HepG2 (cell line): ENCODE measurements around the gene UNC50. TPM values are rescaled to one million over a fixed set of nuclear protein-coding genes. Genes with fewer than 3 reads are reported as not detected.

Experiments
- ATAC-seq: fragments of 200-7000 bp; cut with Tn5 transposase; 3 replicates; pipeline ENCODE4 v1.9.1; 2020; ENCODE audit warnings: mild to moderate bottlenecking, moderate library complexity
- BruUV-seq: library from RNA; stranded (reverse); fragments of 400-500 nt; replicated peaks from 2 replicates; lab custom pipeline; 2021; lab: Mats Ljungman, UMichigan
- CTCF ChIA-PET: fragments of 300-600 bp; formaldehyde crosslinking; extraction: SDS; loops from one replicate; lab custom pipeline; 2021; ENCODE audit warnings: low total read pairs, inconsistent platforms, low intra/inter-chr PET ratio; lab: Yijun Ruan, JAX
- POLR2A ChIA-PET: fragments of 350-600 bp; sonication (Branson Sonifier 250); formaldehyde crosslinking; loops from one replicate; lab custom pipeline; 2020; ENCODE audit warnings: antibody characterized with exemption, inconsistent platforms; lab: Yijun Ruan, JAX
- DNase-seq: peaks from one replicate; pipeline ENCODE4 v3.0.0-alpha.2; 2015; ENCODE audit warnings: low spot score
- FAIRE-seq: peaks from 3 replicates; lab custom pipeline; 2011; peaks lifted over from hg19 to GRCh38; lab: Jason Lieb, UNC
- H2AFZ ChIP-seq: one replicate; pipeline ENCODE4 v1.6.1; 2011; ENCODE audit warnings: low read length, inconsistent platforms
- H3K27ac ChIP-seq: fragments of 300-600 bp; 3 replicates; pipeline ENCODE4 v1.8.0; 2011; ENCODE audit warnings: mixed run types, mild to moderate bottlenecking, mixed read lengths, low read length, inconsistent platforms; ENCODE audit not compliant: insufficient read depth; ENCODE audit errors: extremely low read length
- H3K27me3 ChIP-seq, 2 experiments: fragments of 200-600 bp in 1 of 2; 2 replicates in 1 of 2; 3 replicates in 1 of 2; pipeline versions ENCODE4 v1.6.0 to v1.8.0; 2011; ENCODE audit warnings: low read length in 2 of 2, mild to moderate bottlenecking in 2 of 2, moderate library complexity in 2 of 2, inconsistent platforms in 1 of 2; ENCODE audit not compliant: insufficient read depth in 2 of 2, control insufficient read depth in 1 of 2
- H3K36me3 ChIP-seq, 2 experiments: fragments of 200-600 bp in 1 of 2; replicated peaks in 1 of 2; 2 replicates in 1 of 2; 3 replicates in 1 of 2; pipeline versions ENCODE4 v1.5.1 to v1.8.0; 2011; ENCODE audit warnings: low read length in 2 of 2, inconsistent platforms in 1 of 2; ENCODE audit not compliant: insufficient read depth in 2 of 2, control insufficient read depth in 1 of 2
- H3K4me1 ChIP-seq: 2 replicates; pipeline ENCODE4 v1.5.1; 2012; ENCODE audit warnings: low read length, inconsistent platforms; ENCODE audit not compliant: insufficient read depth
- H3K4me2 ChIP-seq: 2 replicates; pipeline ENCODE4 v1.6.0; 2011; ENCODE audit warnings: low read depth, low read length, inconsistent platforms
- H3K4me3 ChIP-seq, 3 experiments: fragments of 200-600 bp in 1 of 3; sonication (generic), shearing (Covaris generic) in 1 of 3; replicated peaks in 1 of 3; 2 replicates each; pipeline ENCODE4 v1.5.1; 2011 to 2016; ENCODE audit warnings: low read length in 3 of 3, inconsistent platforms in 2 of 3, low read depth in 2 of 3, mild to moderate bottlenecking in 2 of 3, control low read depth in 1 of 3, mixed read lengths in 1 of 3; ENCODE audit not compliant: insufficient read depth in 1 of 3
- H3K79me2 ChIP-seq: one replicate; pipeline ENCODE4 v1.6.1; 2011; ENCODE audit warnings: low read length, inconsistent platforms; ENCODE audit not compliant: insufficient read depth
- H3K9ac ChIP-seq: 2 replicates; pipeline ENCODE4 v1.6.0; 2011; ENCODE audit warnings: mild to moderate bottlenecking, low read depth, low read length, inconsistent platforms; ENCODE audit not compliant: insufficient read depth
- H3K9me3 ChIP-seq: 2 replicates; pipeline ENCODE4 v1.5.1; 2012; ENCODE audit warnings: mild to moderate bottlenecking, low read length
- H4K20me1 ChIP-seq: 2 replicates; pipeline ENCODE4 v1.6.0; 2011; ENCODE audit warnings: inconsistent platforms, mild to moderate bottlenecking, low read length, moderate library complexity; ENCODE audit not compliant: insufficient read depth
- HCFC1 ChIP-seq: fragments of 150-350 bp; IDR thresholded peaks from 2 replicates; pipeline ENCODE4 v1.6.1; 2014; ENCODE audit warnings: low read depth, low read length
- MEF2D ChIP-seq: sonication (generic); formaldehyde crosslinking; IDR thresholded peaks from 2 replicates; pipeline ENCODE4 v1.5.1; 2020; ENCODE audit warnings: mild to moderate bottlenecking, missing genetic modification reagents
- SAFB2 ChIP-seq: sonication (generic); formaldehyde crosslinking; IDR thresholded peaks from 2 replicates; pipeline ENCODE4 v1.5.1; 2020; ENCODE audit warnings: missing genetic modification reagents, low read depth, mild to moderate bottlenecking, borderline replicate concordance
- STAG1 ChIP-seq: sonication (generic); formaldehyde crosslinking; IDR thresholded peaks from 2 replicates; pipeline ENCODE4 v1.4.0; 2020; ENCODE audit warnings: missing genetic modification reagents
- ZFP36L2 ChIP-seq: sonication (generic); formaldehyde crosslinking; IDR thresholded peaks from 2 replicates; pipeline ENCODE4 v1.4.0; 2020; ENCODE audit warnings: missing genetic modification reagents
- ZNF143 ChIP-seq: sonication (generic); formaldehyde crosslinking; IDR thresholded peaks from 2 replicates; pipeline ENCODE4 v1.4.0; 2020; ENCODE audit warnings: missing genetic modification reagents
- ZNF337 ChIP-seq: sonication (generic); formaldehyde crosslinking; IDR thresholded peaks from 2 replicates; pipeline ENCODE4 v1.5.1; 2020; ENCODE audit warnings: missing genetic modification reagents, low read depth, mild to moderate bottlenecking, borderline replicate concordance
- ZNF619 ChIP-seq: sonication (generic); formaldehyde crosslinking; IDR thresholded peaks from 2 replicates; pipeline ENCODE4 v1.4.0; 2020; ENCODE audit warnings: mild to moderate bottlenecking, missing genetic modification reagents
- ZNF766 ChIP-seq: sonication (generic); formaldehyde crosslinking; IDR thresholded peaks from 2 replicates; pipeline ENCODE4 v1.5.0; 2020; ENCODE audit warnings: missing genetic modification reagents, borderline replicate concordance
- WGBS: methylation state at CpG from one replicate; pipeline ENCODE4 v1.1.6; 2017; ENCODE audit warnings: low lambda C conversion rate; 5-methylcytosine and 5-hydroxymethylcytosine counted together
- in situ Hi-C: cut with HindIII; loops from 2 replicates; pipeline ENCODE4 v1.10.0; 2017; ENCODE audit warnings: low pct_unique_long_range_greater_than_20kb; ENCODE audit not compliant: extremely low pct_ligation_motif_present
- intact Hi-C: fragments of 100-400 bp; cut with micrococcal nuclease; formaldehyde crosslinking; loops from one replicate; pipeline ENCODE4 v1.10.0; 2022; ENCODE audit not compliant: unreplicated experiment
- polyA plus RNA-seq, 8 experiments: library from polyadenylated mRNA; depleted of rRNA in 3 of 8; stranded (reverse) in 7 of 8; unstranded in 1 of 8; fragments of >200 nt; fragmentation: Illumina TruSeq in 4 of 8; extraction: Trizol in 4 of 8; gene quantifications; 2 replicates each; pipeline versions ENCODE4 v1.2.1 to v1.2.3, GENCODE V29; 2011 to 2016; ENCODE audit warnings: low read depth in 4 of 8, missing spikeins in 1 of 8, mixed read lengths in 1 of 8; ENCODE audit not compliant: insufficient read depth in 1 of 8
- total RNA-seq, 5 experiments: library from RNA; depleted of rRNA; stranded (reverse); fragments of >200 nt; fragmentation: Illumina TruSeq; extraction: Trizol; gene quantifications; 2 replicates each; pipeline ENCODE4 v1.2.3, GENCODE V29; 2016; ENCODE audit warnings: low read depth in 1 of 5
- TF ChIP-seq, protein P1 (sequence below): sonication (generic); formaldehyde crosslinking; IDR thresholded peaks from 2 replicates; pipeline ENCODE4 v1.5.0; 2020; ENCODE audit warnings: mild to moderate bottlenecking, missing genetic modification reagents, moderate library complexity
- TF ChIP-seq, protein P2 (sequence below): IDR thresholded peaks from 2 replicates; pipeline ENCODE4 v1.4.0; 2020; ENCODE audit warnings: mild to moderate bottlenecking, missing genetic modification reagents

UNC50 gene
- total and polyA plus RNA-seq, 2 of the 13 experiments (the other 11 are each of a cell fraction or from before 2014, with no cell fraction given) = 92.6 to 95.6 TPM

DNA sequence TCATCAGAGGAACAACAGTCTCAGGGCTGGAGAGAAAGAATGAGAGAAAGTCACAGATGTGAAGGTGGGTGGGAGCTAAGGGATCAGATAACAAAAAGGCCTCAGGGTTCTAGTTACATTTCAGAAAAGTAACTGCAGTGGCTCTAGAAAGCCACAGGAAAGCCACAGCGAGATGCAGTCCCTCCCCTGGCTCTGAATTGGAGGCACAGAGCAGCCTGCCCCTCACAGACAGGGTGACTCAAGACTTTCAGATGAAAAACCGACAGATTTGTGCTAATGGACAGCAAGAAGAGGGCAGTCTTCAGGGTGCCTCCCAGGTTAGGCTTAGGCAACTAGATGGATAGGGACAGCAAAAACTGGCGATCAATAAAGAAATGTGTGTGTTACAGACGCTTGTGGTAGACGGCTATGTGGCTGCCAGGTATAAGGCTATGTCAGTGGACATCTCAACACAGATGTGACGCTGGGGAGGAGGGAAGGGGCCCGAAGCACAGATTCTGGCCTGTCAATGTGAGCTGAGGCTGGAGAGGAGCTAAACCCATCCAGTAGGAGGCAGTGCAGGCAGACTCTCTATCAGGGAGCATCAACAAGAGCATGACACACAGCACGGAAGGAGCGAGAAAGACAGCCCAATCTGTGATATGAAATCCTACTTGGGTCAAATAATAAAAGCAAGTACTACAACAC is 26.2 kb downstream of the UNC50 start:
- intact Hi-C loops (no loop called here), in situ Hi-C loops (no loop called here)
- no TSS peak for BruUV-seq
- H3K4me3 ChIP-seq = no peak overlapping the region
- POLR2A ChIA-PET = no interaction called here
- ATAC-seq (peak; percentile 81), FAIRE-seq (no peak), DNase-seq (peak; percentile 14)
- H3K4me1 ChIP-seq = no peaks in the 10 kb centered on the region
- H3K36me3 ChIP-seq = peaks cover 28 to 82% of the 10 kb centered on the region in 2 experiments
- no peak overlapping the region for H3K27ac ChIP-seq
- 97% methylated on average over 9 of the region's 9 CpGs for WGBS
- no peaks in the 10 kb centered on the region for H3K79me2 ChIP-seq
- no peaks in the 10 kb centered on the region for H3K9me3 ChIP-seq
- no peak overlapping the region for H2AFZ ChIP-seq
- CTCF ChIA-PET = interaction anchor here (1.4 kb wide), 1 partner anchor 431 kb away, joined by 4 read pairs; no protein-coding TSS in a partner anchor
- no peak overlapping the region for H3K9ac ChIP-seq
- H3K27me3 ChIP-seq = no peaks in the 10 kb centered on the region
- no peak overlapping the region for H3K4me2 ChIP-seq
- TF ChIP-seq, protein P1, sequence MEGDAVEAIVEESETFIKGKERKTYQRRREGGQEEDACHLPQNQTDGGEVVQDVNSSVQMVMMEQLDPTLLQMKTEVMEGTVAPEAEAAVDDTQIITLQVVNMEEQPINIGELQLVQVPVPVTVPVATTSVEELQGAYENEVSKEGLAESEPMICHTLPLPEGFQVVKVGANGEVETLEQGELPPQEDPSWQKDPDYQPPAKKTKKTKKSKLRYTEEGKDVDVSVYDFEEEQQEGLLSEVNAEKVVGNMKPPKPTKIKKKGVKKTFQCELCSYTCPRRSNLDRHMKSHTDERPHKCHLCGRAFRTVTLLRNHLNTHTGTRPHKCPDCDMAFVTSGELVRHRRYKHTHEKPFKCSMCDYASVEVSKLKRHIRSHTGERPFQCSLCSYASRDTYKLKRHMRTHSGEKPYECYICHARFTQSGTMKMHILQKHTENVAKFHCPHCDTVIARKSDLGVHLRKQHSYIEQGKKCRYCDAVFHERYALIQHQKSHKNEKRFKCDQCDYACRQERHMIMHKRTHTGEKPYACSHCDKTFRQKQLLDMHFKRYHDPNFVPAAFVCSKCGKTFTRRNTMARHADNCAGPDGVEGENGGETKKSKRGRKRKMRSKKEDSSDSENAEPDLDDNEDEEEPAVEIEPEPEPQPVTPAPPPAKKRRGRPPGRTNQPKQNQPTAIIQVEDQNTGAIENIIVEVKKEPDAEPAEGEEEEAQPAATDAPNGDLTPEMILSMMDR (CRISPR knock-in tag) = peak; percentile 50
- TF ChIP-seq STAG1 = peak; percentile 55
- no peak for TF ChIP-seq ZNF337 (CRISPR knock-in tag)
- no peak for TF ChIP-seq ZFP36L2
- H4K20me1 ChIP-seq = no peaks in the 10 kb centered on the region

DNA sequence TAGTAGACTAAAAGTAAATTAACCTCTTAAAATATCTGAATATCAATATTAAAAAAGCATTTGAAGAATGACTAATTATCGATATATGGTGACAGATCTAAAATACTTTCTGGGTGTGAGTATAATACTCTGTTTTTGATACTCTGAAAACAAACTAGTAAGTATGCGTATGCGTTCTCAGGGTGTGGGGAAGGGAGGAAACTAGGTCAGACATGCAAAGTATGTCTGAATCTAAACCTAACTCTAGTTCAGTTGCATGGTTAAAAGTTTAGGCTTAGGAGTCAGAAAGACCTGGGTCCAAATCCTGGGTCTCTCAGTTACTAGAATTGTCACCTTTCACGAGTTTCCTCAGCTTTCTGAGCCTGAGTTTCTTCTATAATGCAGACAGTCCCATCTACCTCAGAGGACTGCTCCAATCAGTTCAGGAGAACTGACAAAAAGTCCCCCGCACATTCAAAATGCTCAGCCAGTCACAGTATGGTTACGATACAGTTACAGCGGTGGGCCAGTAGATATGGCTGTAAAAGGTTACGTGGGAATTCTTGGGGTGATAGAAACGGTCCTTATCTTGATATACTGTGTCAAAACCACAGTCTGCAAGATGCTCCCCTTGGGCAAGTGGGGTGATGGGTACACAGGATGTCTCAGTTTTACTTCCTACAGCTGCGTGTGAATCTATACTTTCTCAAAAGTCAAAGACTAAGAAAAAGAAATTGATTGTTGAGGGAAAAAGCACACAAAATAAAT is 29.2 kb downstream of the UNC50 start:
- Histone ChIP-seq H3K4me3 (no peak overlapping the region), H3K4me2 (no peak overlapping the region), H3K79me2 (no peaks in the 10 kb centered on the region), H3K4me1 (no peaks in the 10 kb centered on the region), H3K9ac (no peak overlapping the region), H2AFZ (no peak overlapping the region), H3K36me3 (peaks cover 29 to 79% of the 10 kb centered on the region in 2 experiments), H3K27ac (no peak overlapping the region), H4K20me1 (no peaks in the 10 kb centered on the region), H3K9me3 (no peaks in the 10 kb centered on the region), H3K27me3 (no peaks in the 10 kb centered on the region)
- FAIRE-seq (no peak), DNase-seq (no peak), ATAC-seq (no peak)
- BruUV-seq = no TSS peak
- ChIA-PET CTCF (no interaction called here), POLR2A (no interaction called here)
- intact Hi-C loops = no loop called here
- WGBS = 87% methylated on average over 10 of the region's 10 CpGs
- in situ Hi-C loops = no loop called here
- TF ChIP-seq ZNF766 (CRISPR knock-in tag) (no peak), MEF2D (CRISPR knock-in tag) (no peak), HCFC1 (no peak), SAFB2 (CRISPR knock-in tag) (no peak), ZNF143 (CRISPR knock-in tag) (no peak), ZNF619 (CRISPR knock-in tag) (no peak)
- TF ChIP-seq, protein P2, sequence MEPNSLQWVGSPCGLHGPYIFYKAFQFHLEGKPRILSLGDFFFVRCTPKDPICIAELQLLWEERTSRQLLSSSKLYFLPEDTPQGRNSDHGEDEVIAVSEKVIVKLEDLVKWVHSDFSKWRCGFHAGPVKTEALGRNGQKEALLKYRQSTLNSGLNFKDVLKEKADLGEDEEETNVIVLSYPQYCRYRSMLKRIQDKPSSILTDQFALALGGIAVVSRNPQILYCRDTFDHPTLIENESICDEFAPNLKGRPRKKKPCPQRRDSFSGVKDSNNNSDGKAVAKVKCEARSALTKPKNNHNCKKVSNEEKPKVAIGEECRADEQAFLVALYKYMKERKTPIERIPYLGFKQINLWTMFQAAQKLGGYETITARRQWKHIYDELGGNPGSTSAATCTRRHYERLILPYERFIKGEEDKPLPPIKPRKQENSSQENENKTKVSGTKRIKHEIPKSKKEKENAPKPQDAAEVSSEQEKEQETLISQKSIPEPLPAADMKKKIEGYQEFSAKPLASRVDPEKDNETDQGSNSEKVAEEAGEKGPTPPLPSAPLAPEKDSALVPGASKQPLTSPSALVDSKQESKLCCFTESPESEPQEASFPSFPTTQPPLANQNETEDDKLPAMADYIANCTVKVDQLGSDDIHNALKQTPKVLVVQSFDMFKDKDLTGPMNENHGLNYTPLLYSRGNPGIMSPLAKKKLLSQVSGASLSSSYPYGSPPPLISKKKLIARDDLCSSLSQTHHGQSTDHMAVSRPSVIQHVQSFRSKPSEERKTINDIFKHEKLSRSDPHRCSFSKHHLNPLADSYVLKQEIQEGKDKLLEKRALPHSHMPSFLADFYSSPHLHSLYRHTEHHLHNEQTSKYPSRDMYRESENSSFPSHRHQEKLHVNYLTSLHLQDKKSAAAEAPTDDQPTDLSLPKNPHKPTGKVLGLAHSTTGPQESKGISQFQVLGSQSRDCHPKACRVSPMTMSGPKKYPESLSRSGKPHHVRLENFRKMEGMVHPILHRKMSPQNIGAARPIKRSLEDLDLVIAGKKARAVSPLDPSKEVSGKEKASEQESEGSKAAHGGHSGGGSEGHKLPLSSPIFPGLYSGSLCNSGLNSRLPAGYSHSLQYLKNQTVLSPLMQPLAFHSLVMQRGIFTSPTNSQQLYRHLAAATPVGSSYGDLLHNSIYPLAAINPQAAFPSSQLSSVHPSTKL (CRISPR knock-in tag) = no peak
